Measurements from ENCODE around the gene KCTD18. TPM values are rescaled to one million over a fixed set of nuclear protein-coding genes. Genes with fewer than 3 reads are reported as not detected.

The KCTD18 gene
- total RNA-seq, 1 donor from 2014 or later, result 13.0 TPM

- H3K4me3 ChIP-seq, result no peak overlapping the region
- H3K9me3 ChIP-seq, result no peaks in the 10 kb centered on the region
- H3K27me3 ChIP-seq, result no peaks in the 10 kb centered on the region
- DNase-seq (no peak), ATAC-seq (no peak)
- intact Hi-C loops (cut with DNase I), result no loop called here
- H3K36me3 ChIP-seq, result no peaks in the 10 kb centered on the region
- TF ChIP-seq CTCF (IDR thresholded peaks at IDR 0.05), result no peak
- no peak overlapping the region for H3K27ac ChIP-seq
- H3K4me1 ChIP-seq, result peaks cover 6% of the 10 kb centered on the region
Measured at GRCh38 chr2:200523158-200523557, 13.3 kb upstream of the KCTD18 start.

- no peak for DNase-seq
- no peaks in the 10 kb centered on the region for H3K27me3 ChIP-seq
- no peaks in the 10 kb centered on the region for H3K36me3 ChIP-seq
- no peak overlapping the region for H3K27ac ChIP-seq
- H3K4me3 ChIP-seq, result no peak overlapping the region
- intact Hi-C loops (cut with DNase I), result no loop called here
- no peak for TF ChIP-seq CTCF (IDR thresholded peaks at IDR 0.05)
- H3K9me3 ChIP-seq, result no peaks in the 10 kb centered on the region
- peaks cover 5% of the 10 kb centered on the region for H3K4me1 ChIP-seq
- ATAC-seq, result no peak
Measured at GRCh38 chr2:200515155-200515554, 5.3 kb upstream of the KCTD18 start.

GRCh38 chr2:200509235-200509611 lies 645 bp downstream of the KCTD18 start:
- peak overlapping the region; percentile 83 for H3K4me3 ChIP-seq
- ATAC-seq (peak; percentile 2), DNase-seq (no peak)
- H3K36me3 ChIP-seq, result peaks cover 10% of the 10 kb centered on the region
- no peaks in the 10 kb centered on the region for H3K9me3 ChIP-seq
- H3K27me3 ChIP-seq, result no peaks in the 10 kb centered on the region
- no peak for TF ChIP-seq CTCF (IDR thresholded peaks at IDR 0.05)
- intact Hi-C loops (cut with DNase I), result no loop called here
- H3K27ac ChIP-seq, result peak overlapping the region; percentile 88
- H3K4me1 ChIP-seq, result peaks cover 8% of the 10 kb centered on the region

GRCh38 chr2:200507179-200507578 lies 2.7 kb downstream of the KCTD18 start:
- Histone ChIP-seq H3K36me3 (peaks cover 19% of the 10 kb centered on the region), H3K4me3 (no peak overlapping the region), H3K27ac (no peak overlapping the region), H3K4me1 (peaks cover 8% of the 10 kb centered on the region), H3K9me3 (no peaks in the 10 kb centered on the region), H3K27me3 (no peaks in the 10 kb centered on the region)
- intact Hi-C loops (cut with DNase I), result no loop called here
- no peak for TF ChIP-seq CTCF (IDR thresholded peaks at IDR 0.05)
- ATAC-seq, result no peak
- DNase-seq, result no peak

- H3K36me3 ChIP-seq, result peaks cover 19% of the 10 kb centered on the region
Measured at GRCh38 chr2:200506679-200507078, 3.2 kb downstream of the KCTD18 start.

More at GRCh38 chr2:200506679-200507078, 3.2 kb downstream of the KCTD18 start:
- peaks cover 8% of the 10 kb centered on the region for H3K4me1 ChIP-seq
- DNase-seq (no peak), ATAC-seq (no peak)
- no peak overlapping the region for H3K4me3 ChIP-seq
- H3K27ac ChIP-seq, result no peak overlapping the region
- intact Hi-C loops (cut with DNase I), result no loop called here
- no peak for TF ChIP-seq CTCF (IDR thresholded peaks at IDR 0.05)
- no peaks in the 10 kb centered on the region for H3K9me3 ChIP-seq
- no peaks in the 10 kb centered on the region for H3K27me3 ChIP-seq
